Kidney (tissue), 14 donors: Measurements from ENCODE around the gene RIN3. TPM values are rescaled to one million over a fixed set of nuclear protein-coding genes. Genes with fewer than 3 reads are reported as not detected.

Source experiments
- DNase-seq, 5 donors: peaks; one replicate each; pipeline ENCODE4 v3.0.0-alpha.2; 2013 to 2020
- FAIRE-seq: peaks from 2 replicates; lab custom pipeline; 2012; peaks lifted over from hg19 to GRCh38; lab: Jason Lieb, UNC
- H3K27ac ChIP-seq, 2 donors: one replicate each; pipeline ENCODE4 v1.7.0; 2013; ENCODE audit warnings: low read depth in 2 of 2, low read length in 2 of 2, inconsistent platforms in 1 of 2
- H3K27me3 ChIP-seq: one replicate; pipeline ENCODE4 v1.7.1; 2013; ENCODE audit warnings: low read length, inconsistent platforms; ENCODE audit not compliant: control insufficient read depth, insufficient read depth
- H3K36me3 ChIP-seq, 3 donors: one replicate each; pipeline versions ENCODE4 v1.7.0 to v1.7.1; 2013; ENCODE audit warnings: low read length in 3 of 3, control low read depth in 1 of 3, inconsistent platforms in 1 of 3; ENCODE audit not compliant: insufficient read depth in 3 of 3, control insufficient read depth in 2 of 3
- H3K4me1 ChIP-seq, 3 donors: one replicate each; pipeline versions ENCODE4 v1.7.0 to v1.7.1; 2013; ENCODE audit warnings: low read length in 3 of 3, inconsistent platforms in 1 of 3, low read depth in 1 of 3; ENCODE audit not compliant: control insufficient read depth in 2 of 3, insufficient read depth in 2 of 3
- H3K4me3 ChIP-seq, 3 donors: one replicate each; pipeline versions ENCODE4 v1.7.0 to v1.8.1; 2013; ENCODE audit warnings: low read length in 3 of 3, control low read depth in 1 of 3, inconsistent platforms in 1 of 3
- H3K9ac ChIP-seq, 3 donors: one replicate each; pipeline versions ENCODE4 v1.7.0 to v1.7.1; 2013; ENCODE audit warnings: low read length in 3 of 3, control low read depth in 1 of 3, inconsistent platforms in 1 of 3
- H3K9me3 ChIP-seq, 3 donors: one replicate each; pipeline versions ENCODE4 v1.7.0 to v1.7.1; 2013; ENCODE audit warnings: low read length in 3 of 3, control low read depth in 1 of 3, inconsistent platforms in 1 of 3; ENCODE audit not compliant: control insufficient read depth in 2 of 3, insufficient read depth in 1 of 3
- intact Hi-C: fragments of 100-400 bp; cut with DNase I; formaldehyde crosslinking; loops from one replicate; pipeline ENCODE4 v1.11.1; 2022
- polyA plus RNA-seq: library from polyadenylated mRNA; stranded (reverse); fragments of 350-450 nt; fragmentation: Illumina TruSeq; extraction: RNeasy Lipid Tissue Mini Kit (QIAGEN cat#74804); gene quantifications from one replicate; pipeline ENCODE4 v1.2.3, GENCODE V29; 2014; ENCODE audit warnings: low read depth, low replicate concordance; ENCODE audit not compliant: insufficient read depth
- total RNA-seq: library from RNA; stranded (reverse); fragmentation: NEBNext Ultra II Directional; extraction: Animal tissue kit (Norgen Biotek cat#: 25700); gene quantifications from one replicate; pipeline ENCODE4 v1.2.1, GENCODE V29; 2021
- TF ChIP-seq, protein P1 (sequence below): IDR thresholded peaks from 3 replicates; pipeline ENCODE4 v1.5.1; 2012; ENCODE audit warnings: mild to moderate bottlenecking, moderate library complexity, borderline replicate concordance; ENCODE audit not compliant: insufficient read depth; ENCODE audit errors: extremely low read depth
- donor health status: control.
- donor health status: control.
- donor health status: control.
- donor health status: control.
- donor health status: control.
- donor health status: DM: yes; HTN: yes; CAD: no.
- donor health status: Normal renal cell carcinoma (clear cell type).

RIN3 gene
- total and polyA plus RNA-seq, 2 donors from 2014 or later, result 7.1 to 30.4 TPM

DNA sequence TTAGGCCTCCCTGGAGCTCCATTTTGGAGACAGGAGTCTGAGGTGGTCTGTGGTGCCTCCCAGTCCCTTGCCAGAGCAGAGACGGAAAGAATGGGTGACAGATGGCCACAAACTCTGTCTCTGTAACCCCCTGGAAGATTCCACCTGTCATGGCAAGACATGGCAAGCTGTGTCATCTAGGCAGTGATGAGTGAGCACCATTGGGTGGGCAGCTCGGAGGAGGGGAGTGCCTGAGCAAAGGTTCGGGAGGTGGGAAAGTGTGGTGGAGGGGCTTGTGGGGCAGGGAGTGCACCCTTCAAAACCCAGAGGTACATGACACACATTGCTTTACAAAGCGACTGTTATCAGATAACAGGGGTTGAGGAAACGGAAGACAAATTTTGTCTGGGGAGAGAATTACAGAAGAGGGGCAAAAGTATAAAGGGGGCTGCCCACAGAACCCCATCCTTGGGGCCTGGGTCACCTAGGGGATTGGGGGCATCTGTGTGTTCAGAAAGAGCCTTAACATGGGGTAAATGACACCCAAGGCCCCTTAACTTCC, 3.5 kb downstream of the RIN3 start:
- peaks cover 0 to 4% (median 0%) of the 10 kb centered on the region in 3 donors for H3K4me1 ChIP-seq
- DNase-seq, result no peak
- intact Hi-C loops, result no loop called here
- H3K27ac ChIP-seq, result no peak overlapping the region
- no peaks in the 10 kb centered on the region for H3K27me3 ChIP-seq
- FAIRE-seq, result no peak
- H3K36me3 ChIP-seq, result no peaks in the 10 kb centered on the region
- no peak overlapping the region for H3K4me3 ChIP-seq
- H3K9me3 ChIP-seq, result no peaks in the 10 kb centered on the region
- no peak overlapping the region for H3K9ac ChIP-seq
- TF ChIP-seq, protein P1, sequence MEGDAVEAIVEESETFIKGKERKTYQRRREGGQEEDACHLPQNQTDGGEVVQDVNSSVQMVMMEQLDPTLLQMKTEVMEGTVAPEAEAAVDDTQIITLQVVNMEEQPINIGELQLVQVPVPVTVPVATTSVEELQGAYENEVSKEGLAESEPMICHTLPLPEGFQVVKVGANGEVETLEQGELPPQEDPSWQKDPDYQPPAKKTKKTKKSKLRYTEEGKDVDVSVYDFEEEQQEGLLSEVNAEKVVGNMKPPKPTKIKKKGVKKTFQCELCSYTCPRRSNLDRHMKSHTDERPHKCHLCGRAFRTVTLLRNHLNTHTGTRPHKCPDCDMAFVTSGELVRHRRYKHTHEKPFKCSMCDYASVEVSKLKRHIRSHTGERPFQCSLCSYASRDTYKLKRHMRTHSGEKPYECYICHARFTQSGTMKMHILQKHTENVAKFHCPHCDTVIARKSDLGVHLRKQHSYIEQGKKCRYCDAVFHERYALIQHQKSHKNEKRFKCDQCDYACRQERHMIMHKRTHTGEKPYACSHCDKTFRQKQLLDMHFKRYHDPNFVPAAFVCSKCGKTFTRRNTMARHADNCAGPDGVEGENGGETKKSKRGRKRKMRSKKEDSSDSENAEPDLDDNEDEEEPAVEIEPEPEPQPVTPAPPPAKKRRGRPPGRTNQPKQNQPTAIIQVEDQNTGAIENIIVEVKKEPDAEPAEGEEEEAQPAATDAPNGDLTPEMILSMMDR, result no peak

DNA sequence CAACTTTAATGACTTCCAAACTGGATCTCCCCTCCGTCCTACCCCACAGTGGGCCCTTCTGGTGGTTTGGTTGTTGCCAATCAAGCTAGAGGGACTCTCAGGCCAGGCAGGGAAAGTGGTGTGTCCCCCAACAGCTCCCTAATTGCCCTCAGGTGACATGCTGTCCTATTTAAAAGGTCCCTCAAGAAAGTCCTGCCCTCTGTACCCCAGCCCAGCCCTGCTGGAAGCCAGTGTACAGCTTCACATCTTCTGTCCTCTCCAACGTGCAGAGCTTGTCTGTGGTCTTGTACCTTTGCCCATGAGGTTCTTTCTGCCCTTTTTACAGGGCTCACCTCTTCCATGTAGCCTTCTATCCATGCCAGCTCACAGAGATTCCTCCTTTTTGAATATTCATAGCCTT, 4.2 kb downstream of the RIN3 start:
- intact Hi-C loops, result no loop called here
- Histone ChIP-seq H3K27me3 (no peaks in the 10 kb centered on the region), H3K27ac (no peak overlapping the region), H3K9ac (no peak overlapping the region), H3K36me3 (no peaks in the 10 kb centered on the region), H3K9me3 (no peaks in the 10 kb centered on the region), H3K4me3 (no peak overlapping the region), H3K4me1 (peaks cover 0 to 4% (median 0%) of the 10 kb centered on the region in 3 donors)
- no peak for DNase-seq
- no peak for FAIRE-seq
- TF ChIP-seq, protein P1, result no peak

DNA sequence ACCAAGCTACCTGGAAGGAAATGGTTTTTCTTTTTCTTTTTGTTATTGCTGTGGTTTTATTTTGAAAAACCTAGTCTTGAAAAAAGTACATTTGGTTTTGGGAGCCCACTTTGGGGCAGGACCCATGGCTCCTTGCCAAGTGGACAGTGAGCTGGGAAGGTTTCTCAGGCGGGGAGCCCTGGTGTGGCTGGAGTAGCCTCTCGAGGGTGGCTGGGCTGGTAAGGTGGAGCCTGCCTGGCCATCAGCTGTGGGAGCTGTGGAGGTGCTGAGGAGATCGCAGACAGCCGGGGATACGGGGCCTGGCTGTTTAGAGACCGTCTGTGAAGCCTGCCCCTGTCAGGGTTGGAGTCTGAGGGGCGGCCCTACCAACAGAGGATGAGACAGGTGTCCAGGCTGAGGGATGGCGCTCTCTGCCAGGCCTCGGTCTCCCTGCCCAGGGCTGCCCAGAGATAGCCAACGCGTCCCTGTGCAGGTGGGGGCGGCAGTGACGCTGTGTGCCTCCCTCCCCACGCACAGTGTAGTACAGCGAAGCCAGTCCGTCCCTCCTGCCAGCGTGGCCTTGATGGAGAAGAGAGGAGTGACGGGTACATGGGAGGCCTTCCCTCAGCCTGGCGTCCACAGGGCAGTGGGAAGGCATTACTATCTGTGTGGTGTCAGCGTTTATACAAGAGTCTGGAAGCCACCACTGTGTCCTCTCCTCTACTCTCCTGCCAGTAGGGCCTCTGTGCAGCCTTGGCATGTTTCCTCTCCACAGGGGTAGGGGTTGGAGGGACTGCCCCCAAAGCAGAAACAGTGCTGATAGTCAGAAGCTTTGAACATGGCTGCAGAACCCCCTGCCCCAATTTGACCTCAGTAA, 5.9 kb downstream of the RIN3 start:
- Histone ChIP-seq H3K9me3 (no peaks in the 10 kb centered on the region), H3K27me3 (no peaks in the 10 kb centered on the region), H3K4me3 (no peak overlapping the region), H3K4me1 (peaks cover 0 to 4% (median 0%) of the 10 kb centered on the region in 3 donors), H3K27ac (no peak overlapping the region), H3K36me3 (no peaks in the 10 kb centered on the region), H3K9ac (no peak overlapping the region)
- DNase-seq (no peak), FAIRE-seq (no peak)
- intact Hi-C loops, result no loop called here
- TF ChIP-seq, protein P1, result no peak
